Upper lobe of left lung (tissue), 6 donors: ENCODE results near the gene TSLP. TPM values are rescaled to one million over a fixed set of nuclear protein-coding genes. Genes with fewer than 3 reads are reported as not detected.

Experiments used
- ATAC-seq, 2 donors: fragments of 200-7000 bp; cut with Tn5 transposase; one replicate each; pipeline ENCODE4 v1.9.1; 2022; ENCODE audit warnings: mild to moderate bottlenecking in 2 of 2, moderate library complexity in 2 of 2; ENCODE audit not compliant: low FRiP score in 2 of 2
- DNase-seq, 2 donors: peaks; one replicate each; pipeline ENCODE4 v3.0.0-alpha.2; 2019 to 2020
- H3K27ac ChIP-seq, 4 donors: fragments of 200-600 bp; sonication (generic); one replicate each; pipeline ENCODE4 v1.5.1; 2016 to 2019
- H3K27me3 ChIP-seq, 4 donors: fragments of 200-600 bp; sonication (generic); one replicate each; pipeline ENCODE4 v1.5.1; 2017 to 2019
- H3K36me3 ChIP-seq, 4 donors: fragments of 200-600 bp; sonication (generic); one replicate each; pipeline ENCODE4 v1.5.1; 2016 to 2019
- H3K4me1 ChIP-seq, 4 donors: fragments of 200-600 bp; sonication (generic); one replicate each; pipeline ENCODE4 v1.5.1; 2018 to 2019
- H3K4me3 ChIP-seq, 4 donors: fragments of 200-600 bp; sonication (generic); one replicate each; pipeline ENCODE4 v1.5.1; 2017 to 2019; ENCODE audit warnings: mild to moderate bottlenecking in 2 of 4, moderate library complexity in 1 of 4
- H3K9me3 ChIP-seq, 4 donors: fragments of 200-600 bp; sonication (generic); one replicate each; pipeline ENCODE4 v1.5.1; 2018 to 2019
- CTCF ChIP-seq, 6 experiments: fragments of 450-650 bp in 4 of 6; fragments of 200-600 bp in 2 of 6; sonication (generic) in 2 of 6; IDR thresholded peaks; one replicate each; pipeline ENCODE4 v1.5.1; 2016 to 2019; ENCODE audit warnings: antibody characterized with exemption in 6 of 6
- EP300 ChIP-seq, 4 donors: sonication (generic); formaldehyde crosslinking; IDR thresholded peaks; one replicate each; pipeline ENCODE4 v1.5.1; 2017; ENCODE audit warnings: antibody characterized with exemption in 4 of 4, control low read depth in 2 of 4
- POLR2A ChIP-seq, 4 donors: fragments of 450-650 bp; IDR thresholded peaks; one replicate each; pipeline ENCODE4 v1.5.1; 2016 to 2017; ENCODE audit warnings: antibody characterized with exemption in 4 of 4, mild to moderate bottlenecking in 2 of 4
- POLR2AphosphoS5 ChIP-seq, 2 donors: sonication (generic); formaldehyde crosslinking; IDR thresholded peaks; one replicate each; pipeline ENCODE4 v1.5.1; 2017; ENCODE audit warnings: antibody characterized with exemption in 2 of 2
- WGBS, 2 donors: methylation state at CpG; one replicate each; pipeline ENCODE4 v1.1.5; 2017 to 2018; 5-methylcytosine and 5-hydroxymethylcytosine counted together
- total RNA-seq, 6 donors: library from RNA; depleted of rRNA in 4 of 6; stranded (reverse); fragments of >200 nt in 4 of 6; gene quantifications; one replicate each; pipeline versions ENCODE4 v1.1.0 to v1.2.1, GENCODE V29; 2016 to 2021
- donor health status: DM: no; HTN: no; CAD: no; lungs with moderate emphysema.
- donor health status: DM: no; HTN: yes; CAD: no; lungs with severe emphysema.

TSLP gene
- total RNA-seq, 6 donors from 2014 or later: 0.20 to 1.2 (median 0.38) TPM; not detected in 2

GRCh38 chr5:111124793-111125192, 53.3 kb downstream of the TSLP start:
- no peak overlapping the region for H3K4me3 ChIP-seq
- WGBS, 2 donors: 88 to 97% methylated on average over 1 of the region's 1 CpG
- ATAC-seq: no peak

GRCh38 chr5:111126896-111127295, 55.4 kb downstream of the TSLP start:
- ATAC-seq: no peak
- Histone ChIP-seq H3K36me3 (peaks cover 0 to 61% (median 16%) of the 10 kb centered on the region in 4 donors), H3K9me3 (no peaks in the 10 kb centered on the region), H3K27me3 (no peaks in the 10 kb centered on the region), H3K4me3 (no peak overlapping the region), H3K4me1 (no peaks in the 10 kb centered on the region), H3K27ac (no peak overlapping the region)
- TF ChIP-seq POLR2AphosphoS5 (IDR thresholded peaks at IDR 0.05) (no peak), EP300 (IDR thresholded peaks at IDR 0.05) (no peak), CTCF (IDR thresholded peaks at IDR 0.05) (no peak), POLR2A (IDR thresholded peaks at IDR 0.05) (no peak)
- DNase-seq: no peak
- 94 to 96% methylated on average over 3 of the region's 3 CpGs for WGBS, 2 donors

More at GRCh38 chr5:111124793-111125192, 53.3 kb downstream of the TSLP start:
- Histone ChIP-seq H3K27ac (no peak overlapping the region), H3K36me3 (peaks cover 7 to 82% (median 26%) of the 10 kb centered on the region in 4 donors), H3K9me3 (no peaks in the 10 kb centered on the region), H3K4me1 (no peaks in the 10 kb centered on the region), H3K27me3 (no peaks in the 10 kb centered on the region)
- no peak for DNase-seq
- no peak for TF ChIP-seq EP300 (IDR thresholded peaks at IDR 0.05)
- TF ChIP-seq POLR2AphosphoS5 (IDR thresholded peaks at IDR 0.05): no peak
- no peak for TF ChIP-seq POLR2A (IDR thresholded peaks at IDR 0.05)
- no peak for TF ChIP-seq CTCF (IDR thresholded peaks at IDR 0.05)

Other genes starting within 250 kb of the TSLP start
- gene WDR36, start 20.6 kb downstream of the TSLP start, total RNA-seq: 10 to 100 TPM in 5 of 6 donors, 1 to 10 TPM in 1; 5.8 to 29.8 (median 21.1) TPM
- gene CAMK4, start 152.7 kb downstream of the TSLP start, total RNA-seq: 10 to 100 TPM in 1 of 6 donors, 1 to 10 TPM in 5; 1.8 to 36.7 (median 2.2) TPM